ENCODE results near the gene NOP16. TPM values are rescaled to one million over a fixed set of nuclear protein-coding genes. Genes with fewer than 3 reads are reported as not detected.

The NOP16 gene
- total RNA-seq, 2 donors from 2014 or later, result 42.1 to 67.7 TPM

GRCh38 chr5:176355400-176356178 lies 32.8 kb downstream of the NOP16 start:
- Mint-ChIP-seq H3K36me3 (peaks cover 11 to 20% of the 10 kb centered on the region in 2 donors), H3K27ac (peak overlapping the region in 1 of 2 donors; percentile 88), H3K9me3 (no peaks in the 10 kb centered on the region)
- ATAC-seq (peak in 1 of 2 donors; percentile 33), DNase-seq (ENCODE audit: low spot score in 2 of 2) (no peak)

- peaks cover 5 to 25% of the 10 kb centered on the region in 2 donors for H3K36me3 Mint-ChIP-seq
- no peaks in the 10 kb centered on the region for H3K9me3 Mint-ChIP-seq
- H3K27ac Mint-ChIP-seq, result peak overlapping the region in 1 of 2 donors; percentile 46
- ATAC-seq (no peak), DNase-seq (ENCODE audit: low spot score in 2 of 2) (no peak)
Measured at GRCh38 chr5:176353533-176353932, 34.9 kb downstream of the NOP16 start.

- no peaks in the 10 kb centered on the region for H3K9me3 Mint-ChIP-seq
- peak overlapping the region; percentile 14 to 70 for H3K27ac Mint-ChIP-seq
- peaks cover 5 to 14% of the 10 kb centered on the region in 2 donors for H3K36me3 Mint-ChIP-seq
- DNase-seq (ENCODE audit: low spot score in 2 of 2) (no peak), ATAC-seq (no peak)
Measured at GRCh38 chr5:176352116-176352878, 36.1 kb downstream of the NOP16 start.

- DNase-seq (ENCODE audit: low spot score in 2 of 2), result no peak
- Mint-ChIP-seq H3K36me3 (peaks cover 5 to 11% of the 10 kb centered on the region in 2 donors), H3K27ac (no peak overlapping the region), H3K9me3 (no peaks in the 10 kb centered on the region)
- no peak for ATAC-seq
Measured at GRCh38 chr5:176350416-176350815, 38.0 kb downstream of the NOP16 start.

- H3K9me3 Mint-ChIP-seq, result no peaks in the 10 kb centered on the region
- DNase-seq (ENCODE audit: low spot score in 2 of 2), result no peak
- H3K36me3 Mint-ChIP-seq, result peaks cover 0 to 2% of the 10 kb centered on the region in 2 donors
- ATAC-seq, result no peak
- no peak overlapping the region for H3K27ac Mint-ChIP-seq
Measured at GRCh38 chr5:176342766-176343458, 45.5 kb downstream of the NOP16 start.

GRCh38 chr5:176342158-176342483 lies 46.3 kb downstream of the NOP16 start:
- no peak for ATAC-seq
- Mint-ChIP-seq H3K9me3 (no peaks in the 10 kb centered on the region), H3K36me3 (peaks cover 0 to 7% of the 10 kb centered on the region in 2 donors), H3K27ac (no peak overlapping the region)
- DNase-seq (ENCODE audit: low spot score in 2 of 2), result no peak

GRCh38 chr5:176341325-176342157 lies 46.9 kb downstream of the NOP16 start:
- peaks cover 5 to 7% of the 10 kb centered on the region in 2 donors for H3K36me3 Mint-ChIP-seq
- no peak for DNase-seq (ENCODE audit: low spot score in 2 of 2)
- no peak overlapping the region for H3K27ac Mint-ChIP-seq
- no peak for ATAC-seq
- H3K9me3 Mint-ChIP-seq, result no peaks in the 10 kb centered on the region

GRCh38 chr5:176339304-176339703 lies 49.1 kb downstream of the NOP16 start:
- no peak for DNase-seq (ENCODE audit: low spot score in 2 of 2)
- no peaks in the 10 kb centered on the region for H3K9me3 Mint-ChIP-seq
- no peak for ATAC-seq
- H3K36me3 Mint-ChIP-seq, result peaks cover 8 to 13% of the 10 kb centered on the region in 2 donors
- H3K27ac Mint-ChIP-seq, result no peak overlapping the region

- ATAC-seq, result no peak
- peaks cover 17 to 22% of the 10 kb centered on the region in 2 donors for H3K36me3 Mint-ChIP-seq
- no peak for DNase-seq (ENCODE audit: low spot score in 2 of 2)
- no peak overlapping the region for H3K27ac Mint-ChIP-seq
- peaks cover 0 to 5% of the 10 kb centered on the region in 2 donors for H3K9me3 Mint-ChIP-seq
Measured at GRCh38 chr5:176337913-176338312, 50.5 kb downstream of the NOP16 start.

GRCh38 chr5:176334031-176334770 lies 54.2 kb downstream of the NOP16 start:
- peaks cover 17 to 27% of the 10 kb centered on the region in 2 donors for H3K36me3 Mint-ChIP-seq
- no peak for ATAC-seq
- no peak for DNase-seq (ENCODE audit: low spot score in 2 of 2)
- peak overlapping the region in 1 of 2 donors; percentile 51 for H3K27ac Mint-ChIP-seq
- H3K9me3 Mint-ChIP-seq, result peaks cover 0 to 5% of the 10 kb centered on the region in 2 donors

Other genes with a start within 250 kb of the NOP16 start
- gene SIMC1, start 150.2 kb downstream of the NOP16 start, total RNA-seq, result 10 to 100 TPM; 22.1 to 39.9 TPM
- gene KIAA1191, start 26.8 kb downstream of the NOP16 start, total RNA-seq, result 10 to 100 TPM; 58.3 to 58.9 TPM
- 10 to 100 TPM in 1 of 2 donors, 1 to 10 TPM in 1; 3.1 to 19.1 TPM for gene ARL10, start 23.1 kb downstream of the NOP16 start, total RNA-seq
- 100 to 1,000 TPM; 120 to 154 TPM for gene HIGD2A, start 153 bp upstream of the NOP16 start, total RNA-seq
- gene CLTB, start 27.9 kb upstream of the NOP16 start, total RNA-seq, result 10 to 100 TPM; 41.8 to 48.6 TPM
- 10 to 100 TPM; 36.3 to 37.7 TPM for gene FAF2, start 59.8 kb upstream of the NOP16 start, total RNA-seq
- 100 to 1,000 TPM in 1 of 2 donors, 10 to 100 TPM in 1; 83.5 to 136 TPM for gene RNF44, start 148.8 kb upstream of the NOP16 start, total RNA-seq
- under 1 TPM; 0.05 to 0.54 TPM for gene CDHR2, start 160.7 kb upstream of the NOP16 start, total RNA-seq
- 1 to 10 TPM; 4.6 to 5.1 TPM for gene GPRIN1, start 221.6 kb upstream of the NOP16 start, total RNA-seq
- gene SNCB, start 241.9 kb upstream of the NOP16 start, total RNA-seq, result 1 to 10 TPM in 1 of 2 donors, not detected in 1; 1.2 TPM
- not detected for gene EIF4E1B, start 242.1 kb upstream of the NOP16 start, total RNA-seq

All from activated naive CD4-positive, alpha-beta T cell treated with anti-CD3 and anti-CD28 coated beads, Interleukin-2, amount 50 U/mL, for 72 hours (primary cell).